GM12892 (cell line): ENCODE data around the gene HTRA1.

ENCODE experiments used
- POLR2A ChIP-seq: IDR thresholded peaks from 2 replicates; pipeline ENCODE4 v1.6.1; 2011; ENCODE audit warnings: low read depth, low read length, control low read depth
- POLR2AphosphoS5 ChIP-seq: IDR thresholded peaks from 2 replicates; pipeline ENCODE4 v1.6.1; 2011; ENCODE audit warnings: low read depth, low read length, control low read depth
- TAF1 ChIP-seq: IDR thresholded peaks from 2 replicates; pipeline ENCODE4 v1.6.1; 2011; ENCODE audit warnings: low read depth, mild to moderate bottlenecking, control low read depth, low read length, borderline replicate concordance

DNA sequence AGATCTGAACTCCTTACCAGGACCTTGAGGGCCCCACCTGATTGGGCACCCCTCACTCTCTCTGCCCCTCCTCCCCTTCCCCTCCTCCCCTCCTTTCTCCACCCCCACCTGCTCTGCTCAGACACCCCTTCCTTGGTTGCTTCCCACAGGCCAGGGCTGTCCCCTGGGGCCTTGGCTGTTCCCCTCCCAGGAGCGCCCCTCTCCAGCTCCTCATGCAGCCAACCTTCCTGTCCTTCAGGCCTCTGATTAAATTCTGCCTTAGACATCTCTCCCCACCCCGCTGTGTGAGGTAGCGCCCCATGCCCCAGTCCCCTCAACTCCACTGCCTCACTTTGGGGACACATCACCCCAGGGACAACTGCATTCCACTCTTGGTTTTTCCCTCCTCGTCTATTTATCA is 32.4 kb downstream of the HTRA1 start:
- TF ChIP-seq POLR2A, result no peak
- no peak for TF ChIP-seq POLR2AphosphoS5
- TF ChIP-seq TAF1, result no peak
